K562 (cell line): ENCODE measurements around the gene CENPP. TPM values are rescaled to one million over a fixed set of nuclear protein-coding genes. Genes with fewer than 3 reads are reported as not detected.

Experiments
- ATAC-seq: fragments of 200-7000 bp; cut with Tn5 transposase; 3 replicates; pipeline ENCODE4 v1.9.1; 2020; ENCODE audit warnings: moderate library complexity
- BruUV-seq: library from RNA; stranded (reverse); fragments of 400-500 nt; replicated peaks from 2 replicates; lab custom pipeline; 2021; lab: Mats Ljungman, UMichigan
- CTCF ChIA-PET: fragments of 300-600 bp; formaldehyde crosslinking; extraction: SDS; loops from one replicate; lab custom pipeline; 2021; ENCODE audit warnings: low intra/inter-chr PET ratio; lab: Yijun Ruan, JAX
- POLR2A ChIA-PET: fragments of 300-600, 350-650 bp; sonication (Branson Sonifier 250); formaldehyde crosslinking; extraction: SDS; loops from one replicate; lab custom pipeline; 2021; ENCODE audit warnings: antibody characterized with exemption, inconsistent platforms; lab: Yijun Ruan, JAX
- DNase-seq, 4 experiments: peaks; one replicate each; pipeline versions ENCODE4 v3.0.0 to v3.0.0-alpha.2; 2011 to 2018; ENCODE audit warnings: low spot score in 3 of 4, mixed read lengths in 3 of 4; ENCODE audit errors: extremely low read depth in 1 of 4
- FAIRE-seq: peaks from 2 replicates; lab custom pipeline; 2011; peaks lifted over from hg19 to GRCh38; lab: Jason Lieb, UNC
- H2AFZ ChIP-seq: 2 replicates; pipeline ENCODE4 v1.6.0; 2011; ENCODE audit warnings: low read depth, low read length, control low read depth, inconsistent platforms
- H3K27ac ChIP-seq: fragments of 200-600 bp; 3 replicates; pipeline ENCODE4 v1.8.0; 2011; ENCODE audit warnings: low read depth, mild to moderate bottlenecking, control low read depth, inconsistent platforms, low read length, moderate library complexity, mixed read lengths; ENCODE audit errors: extremely low read depth
- H3K27me3 ChIP-seq, 2 experiments: fragments of 300-600 bp in 1 of 2; 2 replicates in 1 of 2; 3 replicates in 1 of 2; pipeline versions ENCODE4 v1.6.0 to v1.8.0; 2011; ENCODE audit warnings: inconsistent platforms in 2 of 2, low read length in 2 of 2, mild to moderate bottlenecking in 1 of 2, mixed read lengths in 1 of 2, moderate library complexity in 1 of 2; ENCODE audit not compliant: control insufficient read depth in 2 of 2, insufficient read depth in 2 of 2
- H3K36me3 ChIP-seq: fragments of 300-600 bp; 3 replicates; pipeline ENCODE4 v1.8.0; 2011; ENCODE audit warnings: mild to moderate bottlenecking, low read length, inconsistent platforms; ENCODE audit not compliant: control insufficient read depth, insufficient read depth
- H3K4me1 ChIP-seq, 2 experiments: fragments of 200-600 bp in 1 of 2; replicated peaks in 1 of 2; 2 replicates in 1 of 2; 3 replicates in 1 of 2; pipeline versions ENCODE4 v1.5.1 to v1.8.0; 2011; ENCODE audit warnings: inconsistent platforms in 2 of 2, low read length in 2 of 2, mild to moderate bottlenecking in 1 of 2, mixed read lengths in 1 of 2, moderate library complexity in 1 of 2; ENCODE audit not compliant: control insufficient read depth in 2 of 2, insufficient read depth in 2 of 2
- H3K4me2 ChIP-seq: 2 replicates; pipeline ENCODE4 v1.6.1; 2011; ENCODE audit warnings: low read length, control low read depth, inconsistent platforms, mixed read lengths; ENCODE audit not compliant: insufficient read depth
- H3K4me3 ChIP-seq: fragments of 200-600 bp; sonication (generic), shearing (Covaris generic); 2 replicates; pipeline ENCODE4 v1.5.1; 2016; ENCODE audit warnings: control low read depth, inconsistent platforms
- H3K79me2 ChIP-seq: fragments of 200-600 bp; 3 replicates; pipeline ENCODE4 v1.8.0; 2011; ENCODE audit warnings: low read length, inconsistent platforms; ENCODE audit not compliant: control insufficient read depth, insufficient read depth
- H3K9ac ChIP-seq, 2 experiments: 2 replicates each; pipeline versions ENCODE4 v1.6.0 to v1.6.1; 2011; ENCODE audit warnings: low read depth in 2 of 2, low read length in 2 of 2, control low read depth in 1 of 2, inconsistent platforms in 1 of 2, mild to moderate bottlenecking in 1 of 2, mixed read lengths in 1 of 2; ENCODE audit not compliant: insufficient read depth in 1 of 2
- H3K9me1 ChIP-seq: one replicate; pipeline ENCODE4 v1.6.0; 2011; ENCODE audit warnings: inconsistent platforms, mild to moderate bottlenecking, low read length, moderate library complexity; ENCODE audit not compliant: control insufficient read depth, insufficient read depth
- H3K9me3 ChIP-seq: replicated peaks from 2 replicates; pipeline ENCODE4 v1.5.1; 2011; ENCODE audit warnings: low read depth, low read length, inconsistent platforms; ENCODE audit not compliant: control insufficient read depth, insufficient read depth
- H4K20me1 ChIP-seq: replicated peaks from 2 replicates; pipeline ENCODE4 v1.6.1; 2011; ENCODE audit warnings: low read length, inconsistent platforms, mixed read lengths; ENCODE audit not compliant: control insufficient read depth, insufficient read depth
- CREB1 ChIP-seq, 2 experiments: sonication (generic) in 1 of 2; formaldehyde crosslinking in 1 of 2; IDR thresholded peaks; 2 replicates each; pipeline versions ENCODE4 v1.6.1 to v1.8.0; 2012 to 2022; ENCODE audit warnings: inconsistent platforms in 1 of 2, mild to moderate bottlenecking in 1 of 2, missing genetic modification reagents in 1 of 2, moderate library complexity in 1 of 2
- ELF2 ChIP-seq: fragments of 250-450 bp; sonication (Bioruptor Pico); IDR thresholded peaks from 2 replicates; pipeline ENCODE4 v1.5.0; 2021; ENCODE audit warnings: mild to moderate bottlenecking
- NFE2L1 ChIP-seq: fragments of 450-650 bp; IDR thresholded peaks from 2 replicates; pipeline ENCODE4 v1.6.1; 2016; ENCODE audit warnings: missing genetic modification characterization, low read depth, mild to moderate bottlenecking, missing compliant biosample characterization, moderate library complexity, borderline replicate concordance
- NFYB ChIP-seq: IDR thresholded peaks from 2 replicates; pipeline ENCODE4 v1.6.1; 2011; ENCODE audit warnings: mild to moderate bottlenecking, moderate library complexity; ENCODE audit not compliant: insufficient read length; ENCODE audit errors: extremely low read depth
- PRPF4 ChIP-seq: fragments of 200-400 bp; formaldehyde crosslinking; IDR thresholded peaks from one replicate; pipeline ENCODE4 v1.6.1; 2017; ENCODE audit warnings: low read length, low read depth, mild to moderate bottlenecking; ENCODE audit not compliant: insufficient read depth, poor library complexity, severe bottlenecking
- SMAD1 ChIP-seq: fragments of 150-350 bp; IDR thresholded peaks from 2 replicates; pipeline ENCODE4 v1.6.1; 2014; ENCODE audit warnings: low read length, low read depth; ENCODE audit not compliant: partially characterized antibody
- SMC3 ChIP-seq: conservative IDR thresholded peaks from 2 replicates; pipeline ENCODE4 v1.6.1; 2011; ENCODE audit warnings: low read depth, low read length, improper control_type of control experiment; ENCODE audit not compliant: insufficient read depth
- TAF7 ChIP-seq: fragments of 450-650 bp; IDR thresholded peaks from 2 replicates; pipeline ENCODE4 v1.6.1; 2016; ENCODE audit warnings: missing genetic modification characterization, missing compliant biosample characterization
- ZC3H4 ChIP-seq: sonication (generic); formaldehyde crosslinking; IDR thresholded peaks from 2 replicates; pipeline ENCODE4 v1.9.0; 2021; ENCODE audit warnings: missing genetic modification reagents, borderline replicate concordance
- ZNF395 ChIP-seq: fragments of 200-800 bp; sonication (Bioruptor generic); IDR thresholded peaks from 2 replicates; pipeline ENCODE4 v1.6.1; 2017; ENCODE audit warnings: missing genetic modification characterization, missing compliant biosample characterization
- ZNF75A ChIP-seq: fragments of 450-650 bp; formaldehyde crosslinking; IDR thresholded peaks from 2 replicates; pipeline ENCODE4 v1.4.0; 2020; ENCODE audit warnings: mild to moderate bottlenecking
- WGBS: fragments of 100-300 bp; shearing (Covaris generic); methylation state at CpG from one replicate; pipeline ENCODE4 v1.1.6; 2016; ENCODE audit warnings: low coverage, mixed read lengths; ENCODE audit not compliant: insufficient coverage; ENCODE audit errors: missing lambda C conversion rate; 5-methylcytosine and 5-hydroxymethylcytosine counted together
- in situ Hi-C: fragments of 300-500 bp; cut with MboI; formaldehyde crosslinking; loops from 4 replicates; pipeline ENCODE4 v1.15.0; 2018; ENCODE audit warnings: inconsistent platforms, mixed read lengths
- intact Hi-C: fragments of 100-400 bp; cut with micrococcal nuclease; formaldehyde crosslinking; loops from 2 replicates; pipeline ENCODE4 v1.14.2; 2022
- polyA plus RNA-seq, 8 experiments: library from polyadenylated mRNA; depleted of rRNA in 4 of 8; stranded (reverse) in 5 of 8; unstranded in 3 of 8; fragments of >200 nt; fragmentation: Nextera tagmentation in 2 of 8; fragmentation: Illumina TruSeq in 1 of 8; extraction: Ambion mirVana in 2 of 8; extraction: Trizol in 1 of 8; gene quantifications; 2 replicates each; pipeline versions ENCODE4 v1.2.1 to v1.2.3, GENCODE V29; 2011 to 2014; ENCODE audit warnings: inconsistent platforms in 1 of 8, missing spikeins in 1 of 8
- total RNA-seq, 7 experiments: library from RNA; depleted of rRNA in 6 of 7; stranded (reverse); fragments of >200 nt in 6 of 7; fragmentation: Illumina TruSeq in 2 of 7; extraction: Trizol in 2 of 7; gene quantifications; 2 replicates each; pipeline versions ENCODE4 v1.2.1 to v1.2.3, GENCODE V29; 2011 to 2021; ENCODE audit warnings: low replicate concordance in 1 of 7

CENPP gene
- total and polyA plus RNA-seq, 9 of the 15 experiments (the other 6 are each of a cell fraction or from before 2014, with no cell fraction given): 8.0 to 28.5 (median 17.9) TPM

- Histone ChIP-seq H3K27ac (no peak overlapping the region), H4K20me1 (no peaks in the 10 kb centered on the region), H3K9me1 (no peaks in the 10 kb centered on the region), H3K4me3 (no peak overlapping the region), H3K9me3 (no peaks in the 10 kb centered on the region), H3K27me3 (no peaks in the 10 kb centered on the region), H3K9ac (no peak overlapping the region), H3K4me1 (peaks cover 0 to 4% of the 10 kb centered on the region in 2 experiments; a peak in 2 of 5 replicates), H3K36me3 (no peaks in the 10 kb centered on the region), H3K4me2 (no peak overlapping the region), H2AFZ (no peak overlapping the region), H3K79me2 (no peaks in the 10 kb centered on the region)
- FAIRE-seq (no peak), DNase-seq (no peak), ATAC-seq (no peak)
- intact Hi-C loops: no loop called here
- in situ Hi-C loops: no loop called here
- WGBS: 19% methylated on average over 3 of the region's 3 CpGs
- no peak for TF ChIP-seq ZC3H4 (CRISPR knock-in tag)
- BruUV-seq: no TSS peak
- CTCF ChIA-PET: no interaction called here
- POLR2A ChIA-PET: interaction anchor here (0.5 kb wide), 1 partner anchor 10 kb away, joined by 3 read pairs; no protein-coding TSS in a partner anchor
Measured at GRCh38 chr9:92512622-92513021, 186.9 kb downstream of the CENPP start.

DNA sequence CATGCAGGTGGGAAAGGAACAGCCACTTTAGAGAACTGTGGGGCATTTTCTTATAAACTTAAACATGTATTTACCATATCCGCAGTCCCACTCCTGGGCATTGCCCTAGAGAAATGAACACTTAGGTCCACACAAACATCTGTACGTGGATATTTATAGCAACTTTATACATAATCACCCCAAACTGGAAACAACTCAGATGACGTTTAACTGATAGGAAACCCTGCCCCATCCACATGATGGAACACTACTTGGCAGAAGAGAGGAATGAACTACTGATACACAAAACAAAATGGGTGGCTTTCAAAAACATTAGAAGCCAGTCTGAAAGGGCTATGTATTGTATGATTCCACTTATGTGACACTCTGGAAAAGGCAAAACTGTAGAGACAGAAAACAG is 187.6 kb downstream of the CENPP start:
- intact Hi-C loops: no loop called here
- CTCF ChIA-PET: no interaction called here
- BruUV-seq: no TSS peak

More for the DNA sequence above, 187.6 kb downstream of the CENPP start:
- Histone ChIP-seq H3K9me1 (no peaks in the 10 kb centered on the region), H3K36me3 (no peaks in the 10 kb centered on the region), H3K27me3 (no peaks in the 10 kb centered on the region), H3K4me2 (no peak overlapping the region), H3K9me3 (no peaks in the 10 kb centered on the region), H3K4me1 (no peaks in the 10 kb centered on the region; a peak in 1 of 5 replicates), H3K9ac (no peak overlapping the region), H3K27ac (no peak overlapping the region), H4K20me1 (no peaks in the 10 kb centered on the region), H3K4me3 (no peak overlapping the region), H2AFZ (no peak overlapping the region), H3K79me2 (no peaks in the 10 kb centered on the region)
- no peak for FAIRE-seq
- ATAC-seq: no peak
- no peak for DNase-seq
- no peak for TF ChIP-seq NFYB
- TF ChIP-seq ZNF75A (CRISPR knock-in tag): no peak
- TF ChIP-seq TAF7: no peak
- TF ChIP-seq CREB1 (IDR thresholded peaks at IDR 0.05): no peak
- no peak for TF ChIP-seq CREB1 (CRISPR knock-in tag; IDR thresholded peaks at IDR 0.05)
- no peak for TF ChIP-seq SMAD1
- no peak for TF ChIP-seq NFE2L1
- no peak for TF ChIP-seq SMC3
- no peak for TF ChIP-seq ZNF395 (CRISPR knock-in tag)
- no peak for TF ChIP-seq ELF2 (CRISPR knock-in tag)
- no peak for TF ChIP-seq PRPF4
- POLR2A ChIA-PET: interaction anchor here (0.7 kb wide), 1 partner anchor 232 kb away, joined by 3 read pairs; no protein-coding TSS in a partner anchor
- in situ Hi-C loops: no loop called here
- 38% methylated on average over 3 of the region's 3 CpGs for WGBS
